Measurements from ENCODE around the gene MRRF.
"Not testable (repeated sequence)": the region's sequence is repeated elsewhere in the genome, so short reads cannot be mapped to it uniquely, and the experiment has no call there.

Gene MRRF

GRCh38 chr9:122329597-122329996 is 64.9 kb downstream of the MRRF start:
- H3K27me3 Mint-ChIP-seq, result no peaks in the 10 kb centered on the region

GRCh38 chr9:122330466-122330865 is 65.8 kb downstream of the MRRF start:
- H3K27me3 Mint-ChIP-seq, H3K27ac Mint-ChIP-seq, H3K4me3 Mint-ChIP-seq, H3K4me1 Mint-ChIP-seq, ATAC-seq, DNase-seq, H3K9me3 Mint-ChIP-seq: not testable (repeated sequence)

More at GRCh38 chr9:122329597-122329996, 64.9 kb downstream of the MRRF start:
- H3K27ac Mint-ChIP-seq, result no peak overlapping the region
- H3K4me3 Mint-ChIP-seq, result no peak overlapping the region
- DNase-seq (no peak), ATAC-seq (no peak)
- H3K4me1 Mint-ChIP-seq, result no peaks in the 10 kb centered on the region
- no peaks in the 10 kb centered on the region for H3K9me3 Mint-ChIP-seq

GRCh38 chr9:122331523-122331927 is 66.8 kb downstream of the MRRF start:
- Mint-ChIP-seq H3K27me3 (no peaks in the 10 kb centered on the region), H3K4me1 (no peaks in the 10 kb centered on the region), H3K9me3 (no peaks in the 10 kb centered on the region), H3K27ac (peak overlapping the region in 1 of 2 donors; percentile 35), H3K4me3 (no peak overlapping the region)
- ATAC-seq (peak; percentile 31), DNase-seq (no peak)

GRCh38 chr9:122332083-122332482 is 67.4 kb downstream of the MRRF start:
- no peak overlapping the region for H3K4me3 Mint-ChIP-seq
- H3K4me1 Mint-ChIP-seq, result no peaks in the 10 kb centered on the region
- no peak overlapping the region for H3K27ac Mint-ChIP-seq
- ATAC-seq (peak; percentile 35), DNase-seq (no peak)
- H3K27me3 Mint-ChIP-seq, result no peaks in the 10 kb centered on the region
- H3K9me3 Mint-ChIP-seq, result no peaks in the 10 kb centered on the region

- Mint-ChIP-seq H3K27me3 (no peaks in the 10 kb centered on the region), H3K4me1 (no peaks in the 10 kb centered on the region), H3K27ac (peak overlapping the region in 1 of 2 donors; percentile 24), H3K9me3 (no peaks in the 10 kb centered on the region), H3K4me3 (no peak overlapping the region)
- ATAC-seq, result no peak
- DNase-seq, result no peak
These were observed 68.0 kb downstream of the MRRF start for GRCh38 chr9:122332644-122333043.

GRCh38 chr9:122333169-122333808 is 68.6 kb downstream of the MRRF start:
- ATAC-seq, result no peak
- Mint-ChIP-seq H3K4me1 (no peaks in the 10 kb centered on the region), H3K27me3 (peaks cover 6% of the 10 kb centered on the region), H3K9me3 (no peaks in the 10 kb centered on the region), H3K4me3 (no peak overlapping the region), H3K27ac (no peak overlapping the region)
- no peak for DNase-seq

- H3K4me3 Mint-ChIP-seq, result no peak overlapping the region
- no peak overlapping the region for H3K27ac Mint-ChIP-seq
- ATAC-seq, result no peak
- no peak for DNase-seq
- no peaks in the 10 kb centered on the region for H3K4me1 Mint-ChIP-seq
- H3K27me3 Mint-ChIP-seq, result peaks cover 15% of the 10 kb centered on the region
- no peaks in the 10 kb centered on the region for H3K9me3 Mint-ChIP-seq
These were observed 70.2 kb downstream of the MRRF start for GRCh38 chr9:122334916-122335315.

- Mint-ChIP-seq H3K9me3 (no peaks in the 10 kb centered on the region), H3K27ac (no peak overlapping the region), H3K27me3 (peaks cover 15% of the 10 kb centered on the region), H3K4me3 (no peak overlapping the region), H3K4me1 (no peaks in the 10 kb centered on the region)
- DNase-seq (no peak), ATAC-seq (no peak)
These were observed 71.5 kb downstream of the MRRF start for GRCh38 chr9:122336189-122336588.

GRCh38 chr9:122336866-122337555 is 72.3 kb downstream of the MRRF start:
- Mint-ChIP-seq H3K27ac (no peak overlapping the region), H3K4me3 (no peak overlapping the region), H3K4me1 (no peaks in the 10 kb centered on the region), H3K27me3 (peaks cover 15% of the 10 kb centered on the region), H3K9me3 (no peaks in the 10 kb centered on the region)
- DNase-seq, result no peak
- no peak for ATAC-seq

GRCh38 chr9:122337556-122337929 is 72.9 kb downstream of the MRRF start:
- DNase-seq, result no peak
- Mint-ChIP-seq H3K27me3 (peaks cover 15% of the 10 kb centered on the region), H3K4me3 (no peak overlapping the region), H3K4me1 (no peaks in the 10 kb centered on the region), H3K27ac (no peak overlapping the region), H3K9me3 (no peaks in the 10 kb centered on the region)
- no peak for ATAC-seq

- ATAC-seq (no peak), DNase-seq (no peak)
- Mint-ChIP-seq H3K4me3 (no peak overlapping the region), H3K27ac (no peak overlapping the region), H3K27me3 (peaks cover 15% of the 10 kb centered on the region), H3K4me1 (no peaks in the 10 kb centered on the region), H3K9me3 (no peaks in the 10 kb centered on the region)
These were observed 73.9 kb downstream of the MRRF start for GRCh38 chr9:122338536-122338935.

- H3K4me1 Mint-ChIP-seq, result no peaks in the 10 kb centered on the region
- no peak overlapping the region for H3K27ac Mint-ChIP-seq
- DNase-seq (no peak), ATAC-seq (no peak)
- peaks cover 15% of the 10 kb centered on the region for H3K27me3 Mint-ChIP-seq
- no peaks in the 10 kb centered on the region for H3K9me3 Mint-ChIP-seq
- no peak overlapping the region for H3K4me3 Mint-ChIP-seq
These were observed 74.3 kb downstream of the MRRF start for GRCh38 chr9:122338994-122339393.

GRCh38 chr9:122339579-122339978 is 74.9 kb downstream of the MRRF start:
- ATAC-seq (no peak), DNase-seq (no peak)
- no peaks in the 10 kb centered on the region for H3K4me1 Mint-ChIP-seq
- H3K9me3 Mint-ChIP-seq, result no peaks in the 10 kb centered on the region
- H3K27me3 Mint-ChIP-seq, result peaks cover 15% of the 10 kb centered on the region
- H3K4me3 Mint-ChIP-seq, result no peak overlapping the region
- H3K27ac Mint-ChIP-seq, result peak overlapping the region in 1 of 2 donors; percentile 55

GRCh38 chr9:122340161-122340560 is 75.5 kb downstream of the MRRF start:
- Mint-ChIP-seq H3K4me3 (no peak overlapping the region), H3K27ac (peak overlapping the region in 1 of 2 donors; percentile 34), H3K27me3 (peaks cover 15% of the 10 kb centered on the region), H3K9me3 (no peaks in the 10 kb centered on the region), H3K4me1 (no peaks in the 10 kb centered on the region)
- DNase-seq (no peak), ATAC-seq (no peak)

- peaks cover 15% of the 10 kb centered on the region for H3K27me3 Mint-ChIP-seq
- no peak for ATAC-seq
- no peak for DNase-seq
- peaks cover 5% of the 10 kb centered on the region for H3K4me1 Mint-ChIP-seq
- no peaks in the 10 kb centered on the region for H3K9me3 Mint-ChIP-seq
- no peak overlapping the region for H3K4me3 Mint-ChIP-seq
- H3K27ac Mint-ChIP-seq, result no peak overlapping the region
These were observed 77.8 kb downstream of the MRRF start for GRCh38 chr9:122342323-122343050.

All from stimulated activated naive CD8-positive, alpha-beta T cell treated with anti-CD3 and anti-CD28 coated beads, Interleukin-15, amount 100 ng/mL, for 72 hours (primary cell).